A549 (cell line): ENCODE measurements around the gene STAT5B. TPM values are rescaled to one million over a fixed set of nuclear protein-coding genes. Genes with fewer than 3 reads are reported as not detected.
"Not testable (repeated sequence)": the region's sequence is repeated elsewhere in the genome, so short reads cannot be mapped to it uniquely, and the experiment has no call there.

ENCODE experiments used
- ATAC-seq, 2 experiments: fragments of 200-7000 bp in 1 of 2; fragments of >200 bp in 1 of 2; cut with Nextera tagmentation in 1 of 2; cut with Tn5 transposase in 1 of 2; 3 replicates each; pipeline versions ENCODE4 v1.8.0 to v1.9.1; 2018 to 2020; ENCODE audit warnings: mild to moderate bottlenecking in 1 of 2, moderate library complexity in 1 of 2
- CTCF ChIA-PET: fragments of 300-600 bp; sonication (Branson Sonifier 250); formaldehyde crosslinking; extraction: SDS; loops from one replicate; lab custom pipeline; 2021; ENCODE audit warnings: antibody characterized with exemption, inconsistent platforms; lab: Yijun Ruan, JAX
- POLR2A ChIA-PET: fragments of 350-600 bp; formaldehyde crosslinking; extraction: SDS; loops from one replicate; lab custom pipeline; 2021; ENCODE audit warnings: antibody characterized with exemption, inconsistent platforms; lab: Yijun Ruan, JAX
- DNase-seq, 2 experiments: peaks; one replicate each; pipeline versions ENCODE4 v3.0.0 to v3.0.0-alpha.2; 2011 to 2016; ENCODE audit warnings: low read depth in 1 of 2, low spot score in 1 of 2
- FAIRE-seq: peaks from 2 replicates; lab custom pipeline; 2011; peaks lifted over from hg19 to GRCh38; lab: Jason Lieb, UNC
- H3K27ac ChIP-seq, 2 experiments: fragments of >200 bp; sonication (Bioruptor Twin); formaldehyde crosslinking; 3 replicates each; pipeline ENCODE4 v1.5.1; 2016 to 2017
- H3K4me1 ChIP-seq: fragments of >200 bp; sonication (Bioruptor Twin); formaldehyde crosslinking; 3 replicates; pipeline ENCODE4 v1.6.1; 2016
- H3K4me2 ChIP-seq: fragments of >200 bp; sonication (Bioruptor Twin); formaldehyde crosslinking; 3 replicates; pipeline ENCODE4 v1.6.1; 2016
- H3K4me3 ChIP-seq: fragments of >200 bp; sonication (Bioruptor Twin); formaldehyde crosslinking; 3 replicates; pipeline ENCODE4 v1.5.1; 2016
- H3K9me3 ChIP-seq: fragments of >200 bp; sonication (Bioruptor Twin); formaldehyde crosslinking; 3 replicates; pipeline ENCODE4 v1.6.1; 2016
- CEBPB ChIP-seq, 2 experiments: fragments of >200 bp in 1 of 2; sonication (Bioruptor Twin) in 1 of 2; formaldehyde crosslinking in 1 of 2; IDR thresholded peaks; 2 replicates each; pipeline ENCODE4 v1.6.1; 2012 to 2016
- CTCF ChIP-seq: fragments of >200 bp; sonication (Bioruptor Twin); formaldehyde crosslinking; IDR thresholded peaks from 3 replicates; pipeline ENCODE4 v1.5.1; 2016
- E2F6 ChIP-seq: IDR thresholded peaks from 2 replicates; pipeline ENCODE4 v1.6.1; 2012; ENCODE audit warnings: low read depth, borderline replicate concordance
- FOSL2 ChIP-seq, 2 experiments: fragments of 450-650 bp in 1 of 2; fragments of >200 bp in 1 of 2; sonication (Bioruptor Twin) in 1 of 2; formaldehyde crosslinking; IDR thresholded peaks; 2 replicates each; pipeline versions ENCODE4 v1.5.0 to v1.6.1; 2016 to 2020; ENCODE audit warnings: mild to moderate bottlenecking in 1 of 2, moderate library complexity in 1 of 2
- GATA3 ChIP-seq: IDR thresholded peaks from 2 replicates; pipeline ENCODE4 v1.6.1; 2012; ENCODE audit warnings: borderline replicate concordance
- HOXA7 ChIP-seq: fragments of 250-450 bp; sonication (Bioruptor Pico); IDR thresholded peaks from 2 replicates; pipeline ENCODE4 v1.5.0; 2020; ENCODE audit warnings: mild to moderate bottlenecking, moderate library complexity
- MYC ChIP-seq: IDR thresholded peaks from 2 replicates; pipeline ENCODE4 v1.6.1; 2012; ENCODE audit warnings: mild to moderate bottlenecking, inconsistent platforms, low read length, improper control_type of control experiment, borderline replicate concordance
- NPAS2 ChIP-seq: fragments of 250-450 bp; sonication (Bioruptor Pico); IDR thresholded peaks from 2 replicates; pipeline ENCODE4 v1.8.0; 2022; ENCODE audit warnings: mild to moderate bottlenecking, moderate library complexity, borderline replicate concordance
- PHF8 ChIP-seq: fragments of 200-600 bp; sonication (generic); IDR thresholded peaks from 2 replicates; pipeline ENCODE4 v1.6.1; 2016; ENCODE audit warnings: low read depth, mild to moderate bottlenecking, antibody characterized with exemption, moderate library complexity, borderline replicate concordance
- RAD21 ChIP-seq, 2 experiments: fragments of >200 bp in 1 of 2; sonication (Bioruptor Twin) in 1 of 2; formaldehyde crosslinking in 1 of 2; IDR thresholded peaks in 1 of 2; conservative IDR thresholded peaks in 1 of 2; 2 replicates in 1 of 2; 3 replicates in 1 of 2; pipeline ENCODE4 v1.6.1; 2012 to 2018; ENCODE audit warnings: inconsistent platforms in 1 of 2
- RNF2 ChIP-seq: fragments of 200-600 bp; sonication (generic); IDR thresholded peaks from 2 replicates; pipeline ENCODE4 v1.6.1; 2016; ENCODE audit warnings: low read depth, mild to moderate bottlenecking, antibody characterized with exemption, moderate library complexity, borderline replicate concordance
- SMC3 ChIP-seq: fragments of >200 bp; sonication (Bioruptor Twin); formaldehyde crosslinking; IDR thresholded peaks from 3 replicates; pipeline ENCODE4 v1.6.1; 2018; ENCODE audit warnings: inconsistent platforms
- ZNF302 ChIP-seq: fragments of 250-450 bp; sonication (Bioruptor Pico); IDR thresholded peaks from 2 replicates; pipeline ENCODE4 v1.9.0; 2021; ENCODE audit warnings: inconsistent platforms, mild to moderate bottlenecking, moderate library complexity
- WGBS: methylation state at CpG from one replicate; pipeline ENCODE4 v1.1.6; 2017; ENCODE audit errors: missing lambda C conversion rate; 5-methylcytosine and 5-hydroxymethylcytosine counted together
- polyA plus RNA-seq, 4 experiments: library from polyadenylated mRNA; depleted of rRNA in 3 of 4; stranded (reverse); fragments of >200 nt; fragmentation: RNase III in 1 of 4; extraction: RNeasy Plus Mini Kit Qiagen cat#74134 plus additional on column Dnase treatment in 1 of 4; gene quantifications; 2 replicates in 3 of 4; 3 replicates in 1 of 4; pipeline ENCODE4 v1.2.3, GENCODE V29; 2011 to 2017
- TF ChIP-seq, protein P1 (sequence below): IDR thresholded peaks from 2 replicates; pipeline ENCODE4 v1.6.1; 2012

Gene STAT5B
- polyA plus RNA-seq, 2 of the 4 experiments (the other 2 are of a cell fraction), result 31.2 to 37.6 TPM

GRCh38 chr17:42322382-42323267 is 46.4 kb upstream of the STAT5B start:
- CTCF ChIA-PET, result interaction anchor here (0.6 to 31.0 kb wide), 59 partner anchors 9 to 350 kb away, joined by 3 to 1360 read pairs (median 4); partner anchors contain the start of genes CAVIN1, STAT3 and STAT5B
- TF ChIP-seq HOXA7 (no peak), FOSL2 (IDR thresholded peaks at IDR 0.05) (no peak), FOSL2 (CRISPR knock-in tag; IDR thresholded peaks at IDR 0.05) (peak; percentile 39; the same call in 1 of the 2 replicates), NPAS2 (CRISPR knock-in tag) (0 out of 2 replicates have a peak, but pooled peaks have one; percentile 14), CEBPB (IDR thresholded peaks at IDR 0.05) (peak in 1 of 2 experiments; percentile 12; a peak in 1 of 4 replicates), GATA3 (peak; percentile 26; the same call in 1 of the 2 replicates), MYC (no peak), SMC3 (peak; percentile 100), CTCF (peak; percentile 100), RAD21 (conservative IDR thresholded peaks at IDR 0.05 in 1 of 2, IDR thresholded peaks at IDR 0.05 in 1 of 2) (peak; percentile 100), E2F6 (0 out of 2 replicates have a peak, but pooled peaks have one; percentile 33), RNF2 (no peak)
- TF ChIP-seq, protein P1, sequence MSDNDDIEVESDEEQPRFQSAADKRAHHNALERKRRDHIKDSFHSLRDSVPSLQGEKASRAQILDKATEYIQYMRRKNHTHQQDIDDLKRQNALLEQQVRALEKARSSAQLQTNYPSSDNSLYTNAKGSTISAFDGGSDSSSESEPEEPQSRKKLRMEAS, result peak; percentile 70
- WGBS, result 22% methylated on average over 10 of the region's 10 CpGs
- Histone ChIP-seq H3K27ac (peak overlapping the region; percentile 59 to 89), H3K4me2 (peak overlapping the region; percentile 16; the same call in 1 of the 3 replicates), H3K4me3 (no peak overlapping the region), H3K4me1 (peaks cover 51% of the 10 kb centered on the region), H3K9me3 (no peaks in the 10 kb centered on the region)
- POLR2A ChIA-PET, result interaction anchor here (1.4 kb wide), 1 partner anchor 66 kb away, joined by 4 read pairs; the partner anchor contains the start of gene STAT3
- ATAC-seq, result peak; percentile 83 to 87
- peak; percentile 96 for FAIRE-seq
- DNase-seq, result peak; percentile 97 to 98

- DNase-seq (no peak), FAIRE-seq (no peak), ATAC-seq (no peak)
- Histone ChIP-seq H3K4me2 (no peak overlapping the region), H3K9me3 (no peaks in the 10 kb centered on the region), H3K27ac (no peak overlapping the region), H3K4me3 (no peak overlapping the region), H3K4me1 (peaks cover 40% of the 10 kb centered on the region)
- CTCF ChIA-PET, result interaction anchor here (0.6 to 31.0 kb wide), 30 partner anchors 10 to 349 kb away, joined by 3 to 1360 read pairs (median 8); partner anchors contain the start of genes CAVIN1 and STAT3
- WGBS, result 94% methylated on average over 4 of the region's 4 CpGs
- TF ChIP-seq, protein P1, result no peak
- no peak for TF ChIP-seq PHF8
- no peak for TF ChIP-seq ZNF302 (CRISPR knock-in tag)
- POLR2A ChIA-PET, result interaction anchor here (0.6 kb wide), 1 partner anchor 50 kb away, joined by 4 read pairs; no protein-coding TSS in a partner anchor
Measured at GRCh38 chr17:42321555-42321954, 45.4 kb upstream of the STAT5B start.

GRCh38 chr17:42317967-42318366 is 41.8 kb upstream of the STAT5B start:
- H3K4me1 ChIP-seq, result peaks cover 11% of the 10 kb centered on the region
- FAIRE-seq, DNase-seq, H3K4me2 ChIP-seq, POLR2A ChIA-PET, H3K27ac ChIP-seq, H3K4me3 ChIP-seq, H3K9me3 ChIP-seq, ATAC-seq: not testable (repeated sequence)
- CTCF ChIA-PET, result interaction anchor here (0.6 to 31.0 kb wide), 12 partner anchors 9 to 209 kb away, joined by 3 to 1360 read pairs (median 4); partner anchors contain the start of gene STAT3
- WGBS, result 95% methylated on average over 6 of the region's 6 CpGs
